ENCODE measurements around the gene IRAK2. TPM values are rescaled to one million over a fixed set of nuclear protein-coding genes. Genes with fewer than 3 reads are reported as not detected.

Gene IRAK2
- total RNA-seq, 1 experiment from 2014 or later: 4.2 TPM

DNA sequence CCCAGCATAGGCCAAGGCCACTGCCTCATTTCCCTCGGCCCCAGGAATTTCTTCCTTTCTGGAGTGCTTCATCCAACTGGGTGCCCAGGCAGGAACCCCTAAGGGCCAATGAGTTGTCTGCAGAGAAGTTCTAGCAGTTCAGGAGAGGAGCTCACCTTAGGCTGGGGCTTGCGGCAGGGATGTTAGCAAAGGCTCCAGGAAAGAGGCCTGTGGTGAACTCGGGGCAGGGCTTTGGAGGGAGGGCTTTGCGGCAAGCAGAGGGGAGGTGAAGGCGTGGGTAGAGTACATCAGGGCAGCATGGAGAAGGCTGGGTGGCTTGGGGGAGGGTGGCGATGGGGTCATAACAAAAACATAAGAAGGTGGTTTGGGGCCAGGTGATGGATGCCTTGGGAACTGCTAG lies 126.9 kb downstream of the IRAK2 start:
- ChIA-PET POLR2A (no interaction called here), CTCF (interaction anchor here (0.6 kb wide), 1 partner anchor 44 kb away, joined by 4 read pairs; no protein-coding TSS in a partner anchor)
- peaks cover 17% of the 10 kb centered on the region for H3K4me1 Mint-ChIP-seq (ENCODE audit: low read depth, unreplicated experiment)
- H3K4me1 ChIP-seq: peaks cover 26% of the 10 kb centered on the region
- H3K27ac Mint-ChIP-seq (ENCODE audit: unreplicated experiment): peak overlapping the region; percentile 90
- DNase-seq: no peak
- intact Hi-C loops (cut with micrococcal nuclease; ENCODE audit: unreplicated experiment): loop anchor here (2.0 to 5.0 kb wide), 2 partner anchors 27 to 44 kb away; partner anchors contain the start of gene TATDN2
- H3K36me3 Mint-ChIP-seq (ENCODE audit: insufficient read depth, unreplicated experiment): peaks cover 43% of the 10 kb centered on the region
- no peaks in the 10 kb centered on the region for H3K27me3 ChIP-seq (replicated peaks; ENCODE audit: control insufficient read depth, insufficient read depth, low read length)
- H3K27me3 Mint-ChIP-seq (ENCODE audit: insufficient read depth, unreplicated experiment): no peaks in the 10 kb centered on the region
- H3K9me3 Mint-ChIP-seq (ENCODE audit: unreplicated experiment): no peaks in the 10 kb centered on the region
- no peak for TF ChIP-seq CTCF (IDR thresholded peaks at IDR 0.05; ENCODE audit: insufficient read depth in 1 of 2, low read depth in 1 of 2, low read length in 1 of 2, severe bottlenecking in 1 of 2, unreplicated experiment in 1 of 2)
- BruUV-seq (replicated peaks): no TSS peak
- no peak overlapping the region for H3K4me3 ChIP-seq (ENCODE audit: low read depth, low read length)
- H3K36me3 ChIP-seq (ENCODE audit: control insufficient read depth, insufficient read depth, low read length): no peaks in the 10 kb centered on the region; the same call in 1 of the 2 replicates
- no peaks in the 10 kb centered on the region for H3K9me3 ChIP-seq
- H3K4me3 Mint-ChIP-seq (ENCODE audit: unreplicated experiment): peak overlapping the region; percentile 24

DNA sequence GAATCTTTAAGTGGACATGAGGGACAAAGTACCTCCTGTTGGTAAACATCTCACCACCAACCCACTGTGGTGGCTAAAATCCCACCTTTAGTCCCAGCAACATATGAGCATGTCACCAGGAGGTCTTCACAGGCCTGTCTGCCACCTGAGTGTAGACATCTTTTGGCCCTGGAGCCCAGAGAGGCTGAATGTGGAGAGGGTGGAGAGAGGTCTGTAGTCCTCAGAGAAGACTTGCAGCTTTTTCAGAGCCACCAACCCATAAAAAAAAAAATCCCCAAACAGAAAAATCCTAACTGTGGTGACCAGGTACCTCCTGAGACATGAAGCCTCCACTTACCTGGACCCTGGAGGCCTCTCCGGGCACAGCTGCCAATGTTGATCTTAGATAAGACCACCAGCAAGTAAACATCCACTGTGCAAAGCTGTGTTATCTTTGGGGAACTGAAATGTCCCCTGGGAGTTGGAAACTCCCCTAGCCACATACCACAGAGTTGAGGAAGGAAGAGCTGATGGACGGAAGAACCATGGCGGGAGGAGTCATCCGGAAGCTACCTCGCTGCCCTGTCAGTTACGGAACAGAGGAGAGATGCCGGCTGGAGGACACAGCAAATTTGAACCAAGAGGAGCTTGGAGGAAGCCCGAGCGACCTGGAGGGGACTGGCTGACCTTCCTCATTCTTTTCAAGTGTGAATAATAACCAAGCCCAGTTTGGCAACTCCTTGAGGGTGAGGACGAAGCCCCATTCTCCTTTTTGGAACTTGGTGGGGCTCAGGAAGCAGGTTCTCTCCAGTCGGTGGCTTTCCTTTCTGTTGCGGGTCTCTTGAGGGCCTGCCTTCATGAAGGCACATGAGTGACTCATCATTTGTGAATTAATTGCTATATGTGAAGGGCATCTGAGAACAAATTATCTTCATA lies 128.0 kb downstream of the IRAK2 start, which contains the start of gene GHRL:
TSS of gene GHRL (minus strand) at position 443 of the 915 bp plus-strand sequence. CDS start 2,767 bp downstream, outside the sequence.
- H3K27ac Mint-ChIP-seq (ENCODE audit: unreplicated experiment): peak within 1 kb of the TSS; percentile 90
- TSS peak; percentile 64 for BruUV-seq (replicated peaks)
- Histone ChIP-seq H3K4me1 (peaks cover 26% of the 10 kb centered on the region), H3K4me3 (ENCODE audit: low read depth, low read length) (peak within 1 kb of the TSS; percentile 23), H3K36me3 (ENCODE audit: control insufficient read depth, insufficient read depth, low read length) (no peaks in the 10 kb centered on the region; the same call in 1 of the 2 replicates), H3K9me3 (no peaks in the 10 kb centered on the region), H3K27me3 (replicated peaks; ENCODE audit: control insufficient read depth, insufficient read depth, low read length) (no peaks in the 10 kb centered on the region)
- peak; percentile 71 to 86 for DNase-seq
- no peak for TF ChIP-seq CTCF (IDR thresholded peaks at IDR 0.05; ENCODE audit: insufficient read depth in 1 of 2, low read depth in 1 of 2, low read length in 1 of 2, severe bottlenecking in 1 of 2, unreplicated experiment in 1 of 2)
- peak within 1 kb of the TSS; percentile 66 for H3K4me3 Mint-ChIP-seq (ENCODE audit: unreplicated experiment)
- no peaks in the 10 kb centered on the region for H3K27me3 Mint-ChIP-seq (ENCODE audit: insufficient read depth, unreplicated experiment)
- POLR2A ChIA-PET: interaction anchor here (0.8 to 1.2 kb wide), 3 partner anchors 23 to 81 kb away, joined by 3 to 8 read pairs (median 3); partner anchors contain the start of gene SEC13
- H3K4me1 Mint-ChIP-seq (ENCODE audit: low read depth, unreplicated experiment): peaks cover 17% of the 10 kb centered on the region
- no peaks in the 10 kb centered on the region for H3K9me3 Mint-ChIP-seq (ENCODE audit: unreplicated experiment)
- CTCF ChIA-PET: interaction anchor here (0.5 kb wide), 1 partner anchor 28 kb away, joined by 3 read pairs; the partner anchor contains the start of gene SEC13
- intact Hi-C loops (cut with micrococcal nuclease; ENCODE audit: unreplicated experiment): loop anchor here (2.0 to 5.0 kb wide), 2 partner anchors 28 to 45 kb away; partner anchors contain the start of gene TATDN2
- H3K36me3 Mint-ChIP-seq (ENCODE audit: insufficient read depth, unreplicated experiment): peaks cover 51% of the 10 kb centered on the region

Other genes starting within 250 kb of the IRAK2 start
- 8.5 and 11.3 TPM in 2 replicates for gene IL17RC, start 247.8 kb upstream of the IRAK2 start, total RNA-seq (2022)
- 17.1 and 18.3 TPM in 2 replicates for gene CRELD1, start 231.1 kb upstream of the IRAK2 start, total RNA-seq (2022)
- 1.1 and 1.3 TPM in 2 replicates for gene PRRT3, start 212.5 kb upstream of the IRAK2 start, total RNA-seq (2022)
- 52.4 and 56.7 TPM in 2 replicates for gene EMC3, start 178.1 kb upstream of the IRAK2 start, total RNA-seq (2022)
- 35.6 and 36.5 TPM in 2 replicates for gene FANCD2, start 138.5 kb upstream of the IRAK2 start, total RNA-seq (2022)
- not detected in 2 replicates for gene FANCD2OS, start 56.7 kb upstream of the IRAK2 start, total RNA-seq (2022)
- 94.9 and 115 TPM in 2 replicates for gene BRK1, start 49.2 kb upstream of the IRAK2 start, total RNA-seq (2022)
- 80.7 and 84.1 TPM in 2 replicates for gene VHL, start 23.1 kb upstream of the IRAK2 start, total RNA-seq (2022)
- 29.3 and 32.1 TPM in 2 replicates for gene TATDN2, start 83.5 kb downstream of the IRAK2 start, total RNA-seq (2022)
- gene GHRL, start 128.0 kb downstream of the IRAK2 start, total RNA-seq (2022): not detected in 2 replicates
- gene SEC13, start 156.2 kb downstream of the IRAK2 start, total RNA-seq (2022): 135 and 141 TPM in 2 replicates

Measured in Caco-2 (cell line).